Activated CD4-positive, CD25-positive, alpha-beta regulatory T cell treated with anti-CD3 and anti-CD28 coated beads, Interleukin-2, amount 50 U/mL, for 16 hours (primary cell): ENCODE measurements around the gene MED13L.

Experiments used
- DNase-seq: peaks from one replicate; pipeline ENCODE4 v3.0.0-alpha.2; 2020; ENCODE audit warnings: low read depth, low spot score

Gene MED13L

GRCh38 chr12:115911360-115911759 lies 366.1 kb downstream of the MED13L start:
- DNase-seq = no peak

- DNase-seq = no peak
Measured at GRCh38 chr12:115910057-115910456, 367.4 kb downstream of the MED13L start.
